Right cardiac atrium (tissue), 5 donors: Measurements from ENCODE around the gene ZC3H6. TPM values are rescaled to one million over a fixed set of nuclear protein-coding genes. Genes with fewer than 3 reads are reported as not detected.

ENCODE experiments used
- ATAC-seq, 2 donors: fragments of 200-7000 bp; cut with Tn5 transposase; one replicate each; pipeline versions ENCODE4 v1.8.0 to v1.9.1; 2020; ENCODE audit warnings: moderate library complexity in 2 of 2, mild to moderate bottlenecking in 1 of 2
- DNase-seq, 3 donors: peaks; one replicate each; pipeline ENCODE4 v3.0.0-alpha.2; 2020
- H3K27ac ChIP-seq: one replicate; pipeline ENCODE4 v1.5.1; 2013; ENCODE audit warnings: mild to moderate bottlenecking, low read length, control low read depth, moderate library complexity
- H3K27me3 ChIP-seq: one replicate; pipeline ENCODE4 v1.6.1; 2013; ENCODE audit not compliant: control insufficient read depth, insufficient read depth
- H3K4me1 ChIP-seq: one replicate; pipeline ENCODE4 v1.6.1; 2013; ENCODE audit warnings: low read length; ENCODE audit not compliant: control insufficient read depth, insufficient read depth
- H3K4me3 ChIP-seq: one replicate; pipeline ENCODE4 v1.5.1; 2013; ENCODE audit warnings: low read length, control low read depth
- H3K9me3 ChIP-seq: one replicate; pipeline ENCODE4 v1.6.1; 2013; ENCODE audit warnings: low read length; ENCODE audit not compliant: control insufficient read depth
- WGBS: extraction: QIAGEN DNeasy Blood & Tissue Kit; methylation state at CpG from one replicate; pipeline ENCODE4 v1.1.7; 2013; 5-methylcytosine and 5-hydroxymethylcytosine counted together
- intact Hi-C, 4 donors: fragments of 100-400 bp; cut with DNase I; formaldehyde crosslinking; loops; one replicate each; pipeline versions ENCODE4 v1.11.0 to v1.14.0; 2022 to 2023
- polyA plus RNA-seq: library from polyadenylated mRNA; stranded (reverse); fragments of 200-250 nt; gene quantifications from one replicate; pipeline ENCODE4 v1.2.3, GENCODE V29; 2013
- total RNA-seq, 4 donors: library from RNA; stranded (reverse); fragmentation: NEBNext Ultra II Directional; extraction: Animal tissue kit (Norgen Biotek cat#: 25700); gene quantifications; one replicate each; pipeline ENCODE4 v1.2.1, GENCODE V29; 2021
- donor health status: healthy with polysubstance abuse.
- donor health status: DM: no; HTN: yes; CAD: no.
- donor health status: DM: no; HTN: no; CAD: no.
- donor health status: DM: no; HTN: yes; CAD: no; lungs with severe emphysema.
- donor health status: DM: yes; HTN: yes; CAD: no.

The ZC3H6 gene
- total and polyA plus RNA-seq, 5 donors: 4.2 to 30.4 (median 23.1) TPM

DNA sequence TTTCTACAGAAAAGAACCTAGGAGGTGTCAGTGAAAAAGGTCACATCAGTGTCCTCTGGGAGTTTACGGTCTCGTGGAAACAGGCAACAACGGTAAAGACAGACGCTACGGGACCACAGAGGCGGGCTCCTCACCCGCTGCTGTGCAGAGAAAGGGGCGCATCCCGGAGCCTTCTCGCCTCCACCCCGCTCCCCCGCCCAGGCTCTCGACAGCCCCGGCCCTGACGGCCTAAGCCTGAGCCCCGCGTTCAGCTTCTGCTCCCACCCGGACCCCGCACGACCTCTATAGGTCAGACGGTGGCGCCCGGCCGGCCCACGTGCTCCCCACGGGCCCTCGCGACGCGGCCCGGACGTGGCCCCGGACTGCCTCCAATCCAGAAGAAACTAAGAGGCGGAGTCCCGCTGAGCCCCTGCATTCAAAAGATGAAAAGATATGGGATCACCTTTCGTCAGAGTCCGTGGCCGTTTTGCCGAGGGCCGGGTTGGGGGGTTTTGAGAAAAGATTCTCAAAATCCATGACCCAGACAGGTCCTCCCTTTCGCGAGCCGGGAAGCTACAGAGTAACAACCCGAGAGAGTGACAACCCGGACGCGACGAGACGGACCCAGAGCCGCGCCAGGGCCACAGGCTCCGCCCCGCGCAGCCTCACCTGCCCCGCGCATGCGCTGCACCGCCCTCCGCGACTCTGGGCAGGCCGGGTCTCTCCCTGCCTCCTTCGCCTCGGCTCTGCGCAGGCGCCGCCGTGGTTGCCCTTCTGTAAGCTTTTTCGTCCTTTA, 20.7 kb upstream of the ZC3H6 start, which contains the start of gene ZC3H8:
Gene ZC3H8 (minus strand): TSS at position 577 of the 775 bp plus-strand sequence. CDS start 61 bp downstream, at position 516.
- WGBS: under 1% methylated on average over 68 of the region's 68 CpGs
- no peaks in the 10 kb centered on the region for H3K9me3 ChIP-seq
- DNase-seq (peak; percentile 95 to 98 (median 98)), ATAC-seq (peak; percentile 99)
- H3K27ac ChIP-seq: peak within 1 kb of the TSS; percentile 57
- peak within 1 kb of the TSS; percentile 58 for H3K4me3 ChIP-seq
- H3K27me3 ChIP-seq: no peaks in the 10 kb centered on the region
- intact Hi-C loops: loop anchor here in 1 of 4 donors (10.0 kb wide), 1 partner anchor 130 kb away; no protein-coding TSS in a partner anchor
- no peaks in the 10 kb centered on the region for H3K4me1 ChIP-seq

DNA sequence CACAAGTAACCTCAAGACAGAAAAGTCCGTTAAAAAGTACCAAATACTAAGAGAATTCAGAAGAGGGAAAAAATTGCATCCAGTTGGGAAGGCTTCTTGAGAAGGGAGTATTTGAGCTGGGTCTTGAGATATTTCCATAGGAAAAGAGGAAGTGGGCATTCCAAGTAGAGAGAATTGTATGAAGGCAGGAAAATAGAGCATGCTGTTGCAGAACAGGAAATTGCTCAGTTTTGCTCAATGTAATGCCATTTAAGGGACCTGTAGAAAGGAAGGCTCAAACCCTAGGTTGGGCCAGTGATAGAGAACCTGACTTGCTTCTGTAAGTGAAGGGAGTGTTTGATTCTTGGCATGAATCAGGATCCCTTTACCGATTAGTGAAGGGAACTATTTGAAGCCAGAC, 19.5 kb upstream of the ZC3H6 start:
- Histone ChIP-seq H3K27me3 (no peaks in the 10 kb centered on the region), H3K4me1 (no peaks in the 10 kb centered on the region), H3K9me3 (no peaks in the 10 kb centered on the region), H3K27ac (no peak overlapping the region), H3K4me3 (no peak overlapping the region)
- no peak for ATAC-seq
- DNase-seq: no peak
- WGBS: 75% methylated on average over 2 of the region's 2 CpGs
- intact Hi-C loops: loop anchor here in 1 of 4 donors (10.0 kb wide), 1 partner anchor 131 kb away; no protein-coding TSS in a partner anchor

DNA sequence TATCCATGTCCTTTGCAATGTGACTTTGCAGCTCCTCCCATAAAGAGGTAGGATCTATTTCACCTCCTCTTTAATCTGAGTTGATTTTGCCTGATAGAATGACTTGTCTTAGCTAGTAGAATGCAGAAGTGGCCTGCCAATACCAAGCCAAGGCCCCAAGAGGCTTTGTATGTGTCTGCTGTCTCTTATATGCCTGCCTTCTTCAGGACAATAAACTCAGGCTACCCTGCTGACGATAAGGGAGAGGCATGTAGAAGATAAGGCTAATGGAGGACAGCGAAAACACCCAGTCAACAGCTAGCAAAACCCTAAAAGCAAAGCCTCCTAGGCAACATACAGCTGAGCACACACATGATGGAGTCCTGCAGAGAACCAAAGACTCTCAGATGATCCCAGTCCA, 18.7 kb upstream of the ZC3H6 start:
- Histone ChIP-seq H3K27me3 (no peaks in the 10 kb centered on the region), H3K4me1 (no peaks in the 10 kb centered on the region), H3K27ac (no peak overlapping the region), H3K9me3 (no peaks in the 10 kb centered on the region), H3K4me3 (no peak overlapping the region)
- 71% methylated on average over 2 of the region's 2 CpGs for WGBS
- intact Hi-C loops: loop anchor here in 1 of 4 donors (10.0 kb wide), 1 partner anchor 132 kb away; no protein-coding TSS in a partner anchor
- DNase-seq (no peak), ATAC-seq (no peak)

DNA sequence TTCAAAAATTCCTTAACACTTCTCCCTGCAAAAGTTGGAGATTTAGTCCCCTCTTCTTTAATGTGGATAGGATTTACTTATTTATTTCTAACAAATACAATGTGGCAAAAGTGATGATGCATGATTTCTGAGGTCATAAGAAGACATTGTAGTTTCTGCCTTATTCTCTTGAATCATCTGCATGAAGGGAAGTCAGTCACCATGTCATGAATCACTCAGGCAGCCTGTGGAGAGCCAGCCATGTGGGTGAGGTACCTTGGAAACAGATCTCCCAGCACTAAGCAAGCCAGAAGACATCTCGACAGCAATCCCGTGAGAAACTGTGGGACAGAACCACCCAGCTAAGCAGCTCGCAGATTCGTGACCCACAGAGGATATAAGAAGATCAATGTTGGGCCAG, 17.8 kb upstream of the ZC3H6 start:
- H3K4me3 ChIP-seq: no peak overlapping the region
- no peaks in the 10 kb centered on the region for H3K27me3 ChIP-seq
- H3K4me1 ChIP-seq: no peaks in the 10 kb centered on the region
- H3K27ac ChIP-seq: no peak overlapping the region
- 80% methylated on average over 4 of the region's 4 CpGs for WGBS
- no peak for ATAC-seq
- DNase-seq: no peak
- no peaks in the 10 kb centered on the region for H3K9me3 ChIP-seq
- intact Hi-C loops: loop anchor here in 1 of 4 donors (10.0 kb wide), 1 partner anchor 133 kb away; no protein-coding TSS in a partner anchor

DNA sequence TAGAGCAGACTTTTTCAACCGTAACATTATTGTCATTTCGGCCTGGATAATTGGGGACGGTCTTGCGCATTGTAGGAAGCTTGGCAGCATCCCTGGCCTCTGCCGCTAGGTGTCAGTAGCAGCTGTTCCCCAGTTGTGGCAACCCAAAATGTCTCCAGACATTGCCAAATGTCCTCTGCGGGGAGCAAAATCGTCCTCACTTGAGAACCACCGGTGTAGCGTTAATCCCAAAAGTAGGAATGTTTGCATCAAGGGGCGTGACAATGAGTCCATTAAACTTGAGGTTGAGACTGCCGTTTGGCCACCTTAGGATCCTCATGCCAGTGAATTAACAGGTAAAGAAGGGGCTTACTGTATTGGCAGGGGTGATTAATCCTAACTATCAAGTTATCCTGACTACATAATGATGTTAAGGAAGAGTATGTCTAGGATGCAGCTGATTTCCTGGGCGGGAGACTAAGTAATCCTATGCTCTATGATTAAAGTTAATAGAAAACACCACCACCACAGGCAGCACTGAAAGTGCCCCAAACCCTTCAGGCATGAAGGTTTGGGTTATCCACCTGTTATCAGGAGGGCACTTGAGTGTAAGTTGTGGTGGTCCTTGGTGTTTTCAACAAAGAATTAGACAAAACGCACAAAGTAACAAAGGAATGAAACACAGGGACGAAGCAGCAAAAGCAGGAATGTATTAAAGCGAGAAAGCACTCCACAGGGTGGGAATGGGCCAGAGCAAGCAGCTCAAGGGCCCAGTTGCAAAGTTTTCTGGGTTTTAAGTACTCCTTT, 15.7 kb upstream of the ZC3H6 start:
- H3K27ac ChIP-seq: no peak overlapping the region
- WGBS: 19% methylated on average over 15 of the region's 15 CpGs
- peak; percentile 83 to 93 (median 90) for DNase-seq
- H3K4me1 ChIP-seq: no peaks in the 10 kb centered on the region
- intact Hi-C loops: loop anchor here in 1 of 4 donors (10.0 kb wide), 1 partner anchor 135 kb away; no protein-coding TSS in a partner anchor
- H3K27me3 ChIP-seq: no peaks in the 10 kb centered on the region
- H3K9me3 ChIP-seq: no peaks in the 10 kb centered on the region
- H3K4me3 ChIP-seq: peak overlapping the region; percentile 16
- peak; percentile 59 to 66 for ATAC-seq

DNA sequence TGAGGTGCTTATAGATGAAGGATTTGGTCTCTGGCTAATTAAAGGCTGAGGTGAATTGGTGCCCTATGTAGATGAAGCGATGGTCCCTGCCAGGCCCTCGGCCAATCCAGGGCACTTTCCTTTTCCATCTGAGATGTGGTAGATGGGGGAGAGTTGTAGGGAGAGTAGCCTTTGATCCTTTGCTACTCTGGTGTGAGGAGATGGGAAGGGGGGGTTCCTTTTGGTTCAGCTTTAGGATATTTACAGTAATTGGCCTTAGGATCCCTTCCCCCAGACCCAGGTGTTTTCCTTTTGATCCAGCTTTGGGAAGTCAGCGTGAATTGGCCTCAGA, 15.1 kb upstream of the ZC3H6 start:
- no peak for ATAC-seq
- 98% methylated on average over 3 of the region's 3 CpGs for WGBS
- intact Hi-C loops: no loop called here

DNA sequence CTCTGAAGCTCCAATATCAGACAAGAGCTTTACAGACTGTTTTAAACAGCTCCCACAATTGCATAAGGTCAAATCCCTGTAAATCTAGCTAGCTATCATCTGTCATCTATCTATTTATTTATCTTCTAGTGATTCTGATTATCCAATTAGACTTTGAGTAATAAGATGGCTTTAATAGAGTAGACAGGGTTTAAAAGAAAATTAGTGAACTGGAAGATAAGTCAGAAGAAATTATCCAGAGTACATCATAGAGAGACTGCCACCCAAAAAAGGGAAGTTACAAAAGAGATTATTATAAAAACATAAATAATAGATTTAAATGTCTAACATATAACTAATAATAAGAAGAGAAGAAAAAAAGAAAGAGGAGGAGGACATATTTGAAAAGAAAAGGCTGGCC, 12.5 kb upstream of the ZC3H6 start:
- Histone ChIP-seq H3K4me3 (no peak overlapping the region), H3K4me1 (no peaks in the 10 kb centered on the region), H3K27me3 (no peaks in the 10 kb centered on the region), H3K9me3 (no peaks in the 10 kb centered on the region), H3K27ac (no peak overlapping the region)
- no peak for ATAC-seq
- intact Hi-C loops: no loop called here
- no peak for DNase-seq

More for the DNA sequence above, 15.1 kb upstream of the ZC3H6 start:
- H3K9me3 ChIP-seq: no peaks in the 10 kb centered on the region
- H3K27ac ChIP-seq: no peak overlapping the region
- H3K27me3 ChIP-seq: no peaks in the 10 kb centered on the region
- no peak for DNase-seq
- H3K4me1 ChIP-seq: no peaks in the 10 kb centered on the region
- H3K4me3 ChIP-seq: no peak overlapping the region

DNA sequence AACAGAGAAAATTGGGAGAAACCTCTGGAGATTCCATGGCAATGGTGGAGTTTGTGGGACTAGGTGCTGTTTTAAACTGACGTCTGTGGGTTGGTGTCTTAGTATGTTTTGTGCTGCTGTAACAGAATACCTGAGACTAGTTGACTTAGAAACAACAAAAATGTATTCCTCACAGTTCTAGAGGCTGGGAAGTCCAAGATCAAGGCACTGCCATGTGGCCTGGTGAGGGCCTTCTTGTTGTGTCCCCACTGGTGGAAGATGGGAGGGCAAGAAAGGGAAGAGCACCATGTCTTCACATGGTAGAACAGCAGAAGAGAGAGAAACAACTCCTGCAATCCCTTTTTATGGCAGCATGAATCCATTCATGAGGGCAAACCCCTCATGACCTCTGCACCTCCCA, 6.8 kb upstream of the ZC3H6 start:
- no peak overlapping the region for H3K27ac ChIP-seq
- 91% methylated on average over 1 of the region's 1 CpG for WGBS
- intact Hi-C loops: no loop called here
- no peak overlapping the region for H3K4me3 ChIP-seq
- H3K9me3 ChIP-seq: no peaks in the 10 kb centered on the region
- ATAC-seq (no peak), DNase-seq (no peak)
- H3K4me1 ChIP-seq: no peaks in the 10 kb centered on the region
- no peaks in the 10 kb centered on the region for H3K27me3 ChIP-seq

DNA sequence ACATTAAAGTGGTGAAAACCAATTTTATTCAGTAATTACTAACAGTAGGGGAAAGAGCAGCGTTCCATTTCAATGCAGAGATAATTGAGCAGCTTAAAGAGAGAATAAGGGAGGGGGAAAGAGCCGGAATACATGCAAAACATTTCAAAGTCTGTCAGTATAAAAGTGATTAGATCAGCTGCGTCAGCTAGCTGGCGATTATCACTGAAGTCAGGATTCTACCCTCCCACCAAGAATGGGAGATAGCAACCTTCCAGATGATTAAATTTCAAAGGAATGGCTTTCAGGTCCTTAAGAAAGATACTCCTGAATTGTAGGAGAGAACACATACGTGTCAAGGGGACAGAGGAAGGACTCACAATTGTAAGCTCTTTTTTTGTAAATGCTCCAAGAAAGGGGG, 2.7 kb upstream of the ZC3H6 start:
- WGBS: 58% methylated on average over 5 of the region's 5 CpGs
- DNase-seq: no peak
- no peaks in the 10 kb centered on the region for H3K9me3 ChIP-seq
- H3K4me3 ChIP-seq: no peak overlapping the region
- no peaks in the 10 kb centered on the region for H3K4me1 ChIP-seq
- ATAC-seq: no peak
- H3K27ac ChIP-seq: no peak overlapping the region
- no peaks in the 10 kb centered on the region for H3K27me3 ChIP-seq
- intact Hi-C loops: no loop called here

DNA sequence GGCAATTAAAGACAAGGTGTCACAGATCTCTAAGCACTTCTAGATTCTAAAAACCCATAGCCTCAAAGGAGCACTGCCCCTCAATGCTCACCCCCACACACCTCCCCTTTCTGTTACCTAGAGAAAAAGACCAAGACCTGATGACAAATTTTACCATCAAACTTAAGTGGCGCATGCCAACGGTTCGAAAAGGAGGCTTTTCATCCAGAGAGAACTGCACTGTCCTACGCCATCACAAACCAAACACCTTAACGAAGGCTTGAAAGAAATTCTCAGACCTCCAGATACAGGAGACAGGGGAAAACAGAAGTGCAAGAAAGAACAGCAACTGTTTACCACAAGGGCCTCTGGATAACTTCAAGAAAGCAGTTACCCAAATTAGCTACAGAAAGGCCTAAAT, 2.0 kb upstream of the ZC3H6 start:
- intact Hi-C loops: no loop called here
- no peaks in the 10 kb centered on the region for H3K27me3 ChIP-seq
- ATAC-seq (no peak), DNase-seq (no peak)
- H3K4me3 ChIP-seq: no peak overlapping the region
- no peaks in the 10 kb centered on the region for H3K4me1 ChIP-seq
- no peak overlapping the region for H3K27ac ChIP-seq
- H3K9me3 ChIP-seq: no peaks in the 10 kb centered on the region
- 88% methylated on average over 5 of the region's 5 CpGs for WGBS
